Measurements from ENCODE around the gene C11orf97.

GRCh38 chr11:94515398-94515797, 3.1 kb downstream of the C11orf97 start:
- TF ChIP-seq CTCF (IDR thresholded peaks at IDR 0.05) (no peak), EZH2 (IDR thresholded peaks at IDR 0.05; ENCODE audit: borderline replicate concordance, insufficient read depth, low read depth, low read length, poor library complexity, severe bottlenecking) (no peak)
